BLaER1 treated with 17β-estradiol and CSF1 and Interleukin-3, amounts not matched to agents 10 nM and 100 nM (cell line): ENCODE measurements around the gene PRDX2.

Experiments used
- H3K27ac ChIP-seq, 11 experiments: shearing (Covaris generic); formaldehyde crosslinking; 2 replicates each; pipeline ENCODE4 v1.8.1; 2022
- H3K27me3 ChIP-seq, 11 experiments: shearing (Covaris generic); formaldehyde crosslinking; 2 replicates each; pipeline ENCODE4 v1.8.1; 2022
- H3K36me3 ChIP-seq, 11 experiments: shearing (Covaris generic); formaldehyde crosslinking; 2 replicates each; pipeline ENCODE4 v1.8.1; 2022
- H3K4me1 ChIP-seq, 10 experiments: shearing (Covaris generic); formaldehyde crosslinking; 2 replicates each; pipeline ENCODE4 v1.8.1; 2022
- H3K4me2 ChIP-seq, 11 experiments: shearing (Covaris generic); formaldehyde crosslinking; 2 replicates each; pipeline ENCODE4 v1.8.1; 2022
- H3K4me3 ChIP-seq, 10 experiments: shearing (Covaris generic); formaldehyde crosslinking; 2 replicates each; pipeline ENCODE4 v1.8.1; 2022
- H3K9ac ChIP-seq, 11 experiments: shearing (Covaris generic); formaldehyde crosslinking; 2 replicates each; pipeline ENCODE4 v1.8.1; 2022
- H3K9me3 ChIP-seq, 11 experiments: shearing (Covaris generic); formaldehyde crosslinking; replicated peaks in 1 of 11; 2 replicates each; pipeline ENCODE4 v1.8.1; 2022
- H4K20me1 ChIP-seq, 11 experiments: shearing (Covaris generic); formaldehyde crosslinking; 2 replicates each; pipeline ENCODE4 v1.8.1; 2022
- Cebpa-rat ChIP-seq, 11 experiments: shearing (Covaris generic); IDR thresholded peaks; 2 replicates each; pipeline ENCODE4 v1.8.1; 2022

Gene PRDX2

GRCh38 chr19:12797141-12797587 lies 4.4 kb downstream of the PRDX2 start:
- peaks cover 37 to 49% (median 45%) of the 10 kb centered on the region in 10 experiments for H3K4me1 ChIP-seq
- peak overlapping the region in 2 of 11 experiments; percentile 96 to 97; a peak in 2 of 22 replicates for H3K4me2 ChIP-seq
- peak overlapping the region in 2 of 11 experiments; percentile 8 to 27; a peak in 2 of 22 replicates for H3K9ac ChIP-seq
- H3K36me3 ChIP-seq = peaks cover 21 to 39% (median 32%) of the 10 kb centered on the region in 11 experiments; a peak in 21 of 22 replicates
- H3K4me3 ChIP-seq = no peak overlapping the region
- peaks cover 11 to 43% (median 20%) of the 10 kb centered on the region in 11 experiments for H4K20me1 ChIP-seq
- TF ChIP-seq Cebpa-rat (IDR thresholded peaks at IDR 0.05) = no peak
- no peaks in the 10 kb centered on the region for H3K27me3 ChIP-seq
- H3K27ac ChIP-seq = no peak overlapping the region
- no peaks in the 10 kb centered on the region for H3K9me3 ChIP-seq

DNA sequence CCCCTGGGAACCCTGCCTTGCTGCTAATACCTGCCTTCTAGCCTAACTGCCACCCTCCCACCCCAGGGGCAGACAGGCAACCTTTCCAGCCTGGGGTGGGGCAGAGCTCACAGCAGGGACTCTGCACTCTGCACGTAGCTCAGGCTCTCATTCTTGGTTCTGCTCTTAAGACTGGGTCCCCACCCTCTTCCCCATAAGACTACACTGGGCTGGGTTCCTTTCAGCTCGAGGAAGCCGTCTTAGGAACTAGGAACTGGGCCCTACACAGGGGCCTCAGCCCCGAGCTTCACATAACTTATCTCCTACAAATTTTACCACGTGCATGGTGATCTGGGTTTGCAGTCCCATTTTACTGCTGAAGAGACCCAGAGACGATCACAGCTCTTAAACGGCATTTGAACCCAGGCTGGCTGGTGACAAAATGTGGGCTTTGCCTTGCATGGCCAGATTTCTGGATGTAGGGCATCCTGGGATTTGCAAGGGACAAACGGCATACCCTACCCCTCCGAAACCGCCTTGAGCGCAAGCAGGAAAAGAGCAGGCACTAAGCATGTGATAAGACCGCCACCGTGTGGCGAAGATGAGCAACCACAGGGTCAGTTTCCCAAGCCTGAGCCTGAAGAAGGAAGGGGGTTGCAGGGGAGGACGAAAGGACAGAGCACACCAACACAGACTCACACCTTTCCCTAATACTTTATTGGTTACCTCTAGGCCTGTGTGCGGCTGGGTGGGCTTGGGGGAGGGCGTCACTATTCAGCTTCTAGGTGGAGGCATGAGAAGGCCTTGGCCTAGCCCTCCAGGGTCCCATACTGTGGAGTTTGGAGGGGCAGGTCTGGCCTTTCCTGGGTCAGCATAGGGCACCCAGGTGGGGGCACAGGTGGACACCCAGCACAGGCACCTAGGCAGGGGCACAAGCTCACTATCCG lies 5.2 kb downstream of the PRDX2 start:
- TF ChIP-seq Cebpa-rat (IDR thresholded peaks at IDR 0.05) = no peak
- peaks cover 19 to 51% (median 27%) of the 10 kb centered on the region in 11 experiments for H4K20me1 ChIP-seq
- H3K27me3 ChIP-seq = no peaks in the 10 kb centered on the region
- H3K9ac ChIP-seq = peak overlapping the region; percentile 8 to 71 (median 48); a peak in 18 of 22 replicates
- H3K4me1 ChIP-seq = peaks cover 34 to 45% (median 41%) of the 10 kb centered on the region in 10 experiments
- H3K4me3 ChIP-seq = peak overlapping the region in 3 of 10 experiments; percentile 2 to 23 (median 3); a peak in 3 of 20 replicates
- no peaks in the 10 kb centered on the region for H3K9me3 ChIP-seq
- H3K27ac ChIP-seq = peak overlapping the region in 6 of 11 experiments; percentile 14 to 100 (median 50); a peak in 8 of 22 replicates
- H3K36me3 ChIP-seq = peaks cover 21 to 39% (median 34%) of the 10 kb centered on the region in 11 experiments; a peak in 21 of 22 replicates
- peak overlapping the region; percentile 47 to 97 (median 62) for H3K4me2 ChIP-seq

- H3K4me3 ChIP-seq = peak overlapping the region in 3 of 10 experiments; percentile 97 to 98 (median 98); a peak in 3 of 20 replicates
- H3K9ac ChIP-seq = peak overlapping the region in 10 of 11 experiments; percentile 92 to 99 (median 98); a peak in 10 of 22 replicates
- H3K36me3 ChIP-seq = peaks cover 18 to 33% (median 30%) of the 10 kb centered on the region in 11 experiments; a peak in 21 of 22 replicates
- peak overlapping the region in 10 of 11 experiments; percentile 85 to 99 (median 98); a peak in 17 of 22 replicates for H3K4me2 ChIP-seq
- H3K9me3 ChIP-seq = no peaks in the 10 kb centered on the region
- peaks cover 26 to 42% (median 37%) of the 10 kb centered on the region in 10 experiments for H3K4me1 ChIP-seq
- TF ChIP-seq Cebpa-rat (IDR thresholded peaks at IDR 0.05) = no peak
- peak overlapping the region in 8 of 11 experiments; percentile 95 to 100 (median 99); a peak in 9 of 22 replicates for H3K27ac ChIP-seq
- no peaks in the 10 kb centered on the region for H3K27me3 ChIP-seq
- H4K20me1 ChIP-seq = peaks cover 18 to 38% (median 28%) of the 10 kb centered on the region in 11 experiments
These were observed 6.6 kb downstream of the PRDX2 start for GRCh38 chr19:12794971-12795381.

DNA sequence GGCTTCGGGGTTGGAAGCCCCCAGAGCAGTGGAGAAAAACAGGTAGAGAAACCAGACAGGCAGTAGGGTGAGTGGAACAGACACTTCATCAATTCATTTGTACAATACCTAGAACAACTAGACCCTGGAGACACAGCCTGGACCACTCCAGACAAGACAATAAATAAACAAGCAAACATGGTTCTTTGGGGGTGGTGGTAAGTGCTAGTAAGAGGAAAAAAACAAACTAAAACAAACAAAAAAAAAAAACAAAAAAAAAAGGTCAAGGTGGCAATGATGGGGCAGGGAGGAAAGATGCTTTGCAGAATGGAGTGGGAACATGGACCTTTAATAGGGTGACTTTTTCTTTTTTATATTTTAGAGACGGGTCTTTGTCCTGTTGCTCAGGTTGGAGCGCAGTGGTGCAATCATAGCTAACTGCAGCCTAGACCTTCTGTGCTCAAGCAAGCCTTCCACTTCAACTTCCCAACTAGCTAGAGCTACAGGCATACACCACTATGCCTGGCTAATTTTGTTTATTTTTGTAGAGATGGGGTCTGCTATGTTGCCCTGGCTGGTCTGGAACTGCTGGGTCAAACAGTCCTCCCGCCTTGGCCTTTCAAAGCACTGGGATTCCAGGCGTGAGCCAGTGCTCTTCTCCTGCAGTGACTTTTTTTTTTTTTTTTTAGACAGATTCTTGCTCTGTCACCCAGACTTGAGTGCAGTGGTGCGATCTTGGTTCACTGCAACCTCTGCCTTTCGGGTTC lies 7.2 kb downstream of the PRDX2 start:
- Histone ChIP-seq H4K20me1 (peaks cover 18 to 34% (median 21%) of the 10 kb centered on the region in 11 experiments), H3K4me2 (peak overlapping the region; percentile 85 to 99 (median 97)), H3K4me1 (peaks cover 25 to 39% (median 36%) of the 10 kb centered on the region in 10 experiments), H3K9me3 (no peaks in the 10 kb centered on the region), H3K27me3 (no peaks in the 10 kb centered on the region), H3K4me3 (peak overlapping the region; percentile 90 to 98 (median 96)), H3K36me3 (peaks cover 12 to 27% (median 24%) of the 10 kb centered on the region in 11 experiments; a peak in 21 of 22 replicates), H3K27ac (peak overlapping the region; percentile 95 to 100 (median 99)), H3K9ac (peak overlapping the region; percentile 92 to 99 (median 98))
- no peak for TF ChIP-seq Cebpa-rat (IDR thresholded peaks at IDR 0.05)

DNA sequence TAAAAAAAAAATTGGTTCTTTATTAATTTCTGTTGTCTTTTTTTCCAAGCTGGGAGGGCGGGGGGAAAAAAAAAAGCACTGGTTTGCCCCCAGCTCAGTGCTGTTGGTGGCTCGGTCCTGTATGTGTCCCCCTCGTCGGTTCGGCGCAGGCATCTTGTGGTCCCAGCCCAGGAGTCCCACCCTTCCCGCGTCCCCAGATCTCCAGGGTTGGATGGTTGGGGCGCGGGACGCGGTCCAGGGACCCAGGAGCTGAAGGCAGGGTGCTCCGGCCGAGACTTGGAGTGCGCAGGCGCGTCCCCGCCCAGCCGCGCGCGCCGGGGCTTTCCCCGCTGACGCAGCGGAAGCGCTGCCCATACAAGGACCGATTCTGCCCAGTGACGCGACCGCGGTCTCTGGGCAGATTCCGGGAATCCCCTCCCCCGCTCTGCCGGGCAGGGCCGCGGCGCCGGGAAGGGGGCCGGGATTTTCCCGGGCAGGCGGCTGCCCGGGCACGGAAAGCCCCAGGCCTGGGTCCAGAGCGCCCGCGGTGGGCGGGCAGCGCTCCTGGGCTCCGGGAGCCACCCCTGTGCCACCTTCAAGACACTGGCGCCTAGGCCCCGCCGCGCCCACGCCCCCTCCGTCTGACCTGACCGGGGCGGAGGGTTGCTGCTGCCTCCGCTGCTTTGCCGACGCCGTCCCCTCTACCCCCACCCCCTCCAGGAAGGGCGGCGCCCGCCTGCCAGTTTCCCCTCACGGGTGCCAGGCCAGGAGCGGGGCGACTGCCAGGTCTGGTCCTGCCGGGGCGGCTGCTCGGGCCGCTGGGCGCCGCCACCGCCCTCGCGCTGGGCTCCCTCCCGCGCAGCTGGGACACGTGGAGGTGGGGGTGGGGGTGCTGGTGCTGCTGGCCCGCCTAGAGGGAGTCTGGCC lies 8.1 kb downstream of the PRDX2 start:
- H4K20me1 ChIP-seq = peaks cover 18 to 34% (median 20%) of the 10 kb centered on the region in 11 experiments
- no peaks in the 10 kb centered on the region for H3K9me3 ChIP-seq
- H3K4me1 ChIP-seq = peaks cover 32 to 48% (median 44%) of the 10 kb centered on the region in 10 experiments
- H3K36me3 ChIP-seq = peaks cover 3 to 18% (median 16%) of the 10 kb centered on the region in 11 experiments; a peak in 17 of 22 replicates
- H3K4me2 ChIP-seq = peak overlapping the region; percentile 85 to 99 (median 97)
- no peaks in the 10 kb centered on the region for H3K27me3 ChIP-seq
- H3K4me3 ChIP-seq = peak overlapping the region; percentile 90 to 98 (median 96)
- peak overlapping the region; percentile 95 to 100 (median 99) for H3K27ac ChIP-seq
- peak overlapping the region; percentile 92 to 99 (median 98) for H3K9ac ChIP-seq
- TF ChIP-seq Cebpa-rat (IDR thresholded peaks at IDR 0.05) = no peak

GRCh38 chr19:12792853-12793289 lies 8.7 kb downstream of the PRDX2 start:
- H3K27ac ChIP-seq = peak overlapping the region; percentile 95 to 100 (median 99)
- H3K9me3 ChIP-seq = no peaks in the 10 kb centered on the region
- H3K4me1 ChIP-seq = peaks cover 39 to 54% (median 51%) of the 10 kb centered on the region in 10 experiments
- TF ChIP-seq Cebpa-rat (IDR thresholded peaks at IDR 0.05) = no peak
- H3K4me2 ChIP-seq = peak overlapping the region; percentile 43 to 99 (median 97)
- H3K36me3 ChIP-seq = peaks cover 0 to 12% (median 10%) of the 10 kb centered on the region in 11 experiments; a peak in 14 of 22 replicates
- H3K4me3 ChIP-seq = peak overlapping the region; percentile 90 to 98 (median 96)
- peak overlapping the region; percentile 92 to 99 (median 98) for H3K9ac ChIP-seq
- peaks cover 18 to 34% (median 20%) of the 10 kb centered on the region in 11 experiments for H4K20me1 ChIP-seq
- H3K27me3 ChIP-seq = no peaks in the 10 kb centered on the region

GRCh38 chr19:12792051-12792852 lies 9.3 kb downstream of the PRDX2 start:
- H3K27ac ChIP-seq = peak overlapping the region; percentile 95 to 100 (median 99)
- no peak for TF ChIP-seq Cebpa-rat (IDR thresholded peaks at IDR 0.05)
- H3K9me3 ChIP-seq = no peaks in the 10 kb centered on the region
- peaks cover 45 to 61% (median 57%) of the 10 kb centered on the region in 10 experiments for H3K4me1 ChIP-seq
- H3K4me3 ChIP-seq = peak overlapping the region; percentile 90 to 98 (median 96)
- no peaks in the 10 kb centered on the region for H3K27me3 ChIP-seq
- peaks cover 18 to 34% (median 20%) of the 10 kb centered on the region in 11 experiments for H4K20me1 ChIP-seq
- peaks cover 0 to 12% (median 6%) of the 10 kb centered on the region in 11 experiments; a peak in 12 of 22 replicates for H3K36me3 ChIP-seq
- H3K9ac ChIP-seq = peak overlapping the region; percentile 92 to 99 (median 98)
- H3K4me2 ChIP-seq = peak overlapping the region; percentile 43 to 99 (median 97)
